Measurements from ENCODE around the gene PSMD14. TPM values are rescaled to one million over a fixed set of nuclear protein-coding genes. Genes with fewer than 3 reads are reported as not detected.

Gene PSMD14
- total RNA-seq, 1 experiment from 2014 or later, result 83.7 TPM

DNA sequence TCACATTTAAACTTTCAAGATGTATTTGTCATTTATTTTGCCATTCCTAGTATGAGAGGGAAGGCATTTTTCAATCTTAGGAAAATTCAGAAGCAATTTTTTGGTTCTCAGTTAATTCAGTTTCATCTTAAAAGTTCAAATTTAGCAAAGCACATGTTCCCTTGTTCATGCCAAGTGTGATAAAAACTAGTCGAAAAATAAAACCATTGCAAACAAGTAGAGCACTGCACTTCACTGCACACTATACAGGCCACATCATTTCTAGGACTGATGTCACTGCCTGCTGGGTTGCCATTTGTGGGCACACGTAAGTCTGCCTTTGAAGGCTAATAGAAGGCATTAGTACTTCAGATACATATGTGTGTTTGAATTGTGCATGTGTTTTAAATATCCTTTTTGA lies 122.2 kb downstream of the PSMD14 start:
- H3K79me2 ChIP-seq (ENCODE audit: insufficient read depth, low read length), result no peaks in the 10 kb centered on the region
- Mint-ChIP-seq H3K27ac (no peak overlapping the region), H3K9me3 (peaks cover 0 to 2% of the 10 kb centered on the region in 2 experiments; a peak in 3 of 5 replicates), H3K27me3 (ENCODE audit: low read depth) (peaks cover 79% of the 10 kb centered on the region), H3K4me3 (no peak overlapping the region), H3K36me3 (ENCODE audit: insufficient read depth in 1 of 3, low read depth in 3 of 3) (peaks cover 0 to 1% (median 0%) of the 10 kb centered on the region in 3 experiments; a peak in 1 of 7 replicates), H3K4me1 (peaks cover 12 to 15% of the 10 kb centered on the region in 2 experiments)
- no peaks in the 10 kb centered on the region for H4K20me1 ChIP-seq (ENCODE audit: control insufficient read depth, insufficient read depth, insufficient read length)
- H2AK5ac ChIP-seq (ENCODE audit: insufficient read length, low read length), result no peak overlapping the region
- H3K14ac ChIP-seq (ENCODE audit: insufficient read depth, low read length), result no peak overlapping the region
- peaks cover 37% of the 10 kb centered on the region for H3K27me3 ChIP-seq (ENCODE audit: insufficient read depth, low read length)
- H4K91ac ChIP-seq (ENCODE audit: insufficient read length, low read depth, low read length), result no peak overlapping the region
- no CpG with 5 or more reads among the region's 2 CpGs for WGBS (ENCODE audit: extremely low coverage, insufficient read length, low lambda C conversion rate)
- no peak overlapping the region for H4K5ac ChIP-seq (ENCODE audit: insufficient read length, low read depth, low read length)
- TF ChIP-seq, protein P1, sequence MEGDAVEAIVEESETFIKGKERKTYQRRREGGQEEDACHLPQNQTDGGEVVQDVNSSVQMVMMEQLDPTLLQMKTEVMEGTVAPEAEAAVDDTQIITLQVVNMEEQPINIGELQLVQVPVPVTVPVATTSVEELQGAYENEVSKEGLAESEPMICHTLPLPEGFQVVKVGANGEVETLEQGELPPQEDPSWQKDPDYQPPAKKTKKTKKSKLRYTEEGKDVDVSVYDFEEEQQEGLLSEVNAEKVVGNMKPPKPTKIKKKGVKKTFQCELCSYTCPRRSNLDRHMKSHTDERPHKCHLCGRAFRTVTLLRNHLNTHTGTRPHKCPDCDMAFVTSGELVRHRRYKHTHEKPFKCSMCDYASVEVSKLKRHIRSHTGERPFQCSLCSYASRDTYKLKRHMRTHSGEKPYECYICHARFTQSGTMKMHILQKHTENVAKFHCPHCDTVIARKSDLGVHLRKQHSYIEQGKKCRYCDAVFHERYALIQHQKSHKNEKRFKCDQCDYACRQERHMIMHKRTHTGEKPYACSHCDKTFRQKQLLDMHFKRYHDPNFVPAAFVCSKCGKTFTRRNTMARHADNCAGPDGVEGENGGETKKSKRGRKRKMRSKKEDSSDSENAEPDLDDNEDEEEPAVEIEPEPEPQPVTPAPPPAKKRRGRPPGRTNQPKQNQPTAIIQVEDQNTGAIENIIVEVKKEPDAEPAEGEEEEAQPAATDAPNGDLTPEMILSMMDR (conservative IDR thresholded peaks at IDR 0.05), result no peak
- H3K79me1 ChIP-seq (ENCODE audit: insufficient read depth, low read depth, low read length, poor library complexity, severe bottlenecking), result no peaks in the 10 kb centered on the region
- H3K18ac ChIP-seq (ENCODE audit: insufficient read length, low read depth, low read length), result no peak overlapping the region
- peaks cover 11% of the 10 kb centered on the region for H3K23me2 ChIP-seq (ENCODE audit: insufficient read length, low read depth, low read length, poor library complexity, severe bottlenecking)
- no peak overlapping the region for H3K4ac ChIP-seq (ENCODE audit: low read depth, low read length)
- H3K9ac ChIP-seq (ENCODE audit: extremely low read depth, insufficient read length, low read length), result no peak overlapping the region
- no peak overlapping the region for H2BK5ac ChIP-seq (ENCODE audit: insufficient read length, low read length)
- H3K27ac ChIP-seq (ENCODE audit: insufficient read length, low read depth, low read length), result no peak overlapping the region
- no peak overlapping the region for H3K56ac ChIP-seq (ENCODE audit: insufficient read length, low read depth, low read length)
- DNase-seq, result no peak
- no peaks in the 10 kb centered on the region for H3K9me3 ChIP-seq (ENCODE audit: control insufficient read depth, low read depth, low read length)
- no peak overlapping the region for H3K23ac ChIP-seq (ENCODE audit: insufficient read length, low read depth, low read length)
- H2BK15ac ChIP-seq (ENCODE audit: low read depth, low read length), result no peak overlapping the region
- H3K4me1 ChIP-seq (ENCODE audit: insufficient read depth, low read length), result no peaks in the 10 kb centered on the region
- H2BK20ac ChIP-seq (ENCODE audit: low read depth, low read length, poor library complexity, severe bottlenecking), result no peak overlapping the region
- no peak overlapping the region for H4K8ac ChIP-seq (replicated peaks; ENCODE audit: insufficient read length, low read depth, low read length)
- no peak overlapping the region for H2AFZ ChIP-seq (ENCODE audit: low read length)
- H2BK120ac ChIP-seq (ENCODE audit: low read depth, low read length, poor library complexity, severe bottlenecking), result no peak overlapping the region
- H3T11ph ChIP-seq (ENCODE audit: low read length), result no peak overlapping the region
- no peak overlapping the region for H2BK12ac ChIP-seq (ENCODE audit: insufficient read length, low read depth, low read length)
- no peak overlapping the region for H3K4me2 ChIP-seq (ENCODE audit: insufficient read depth, insufficient read length, low read length)
